GM18505 (cell line): ENCODE data around the gene AMZ1.

Experiments used
- ATAC-seq: cut with Tn5 transposase; IDR thresholded peaks from one replicate; pipeline ENCODE4 v1.9.1; 2021; ENCODE audit not compliant: unreplicated experiment
- POLR2A ChIP-seq: IDR thresholded peaks from 4 replicates; pipeline ENCODE4 v1.6.1; 2011; ENCODE audit warnings: borderline replicate concordance; ENCODE audit not compliant: insufficient read depth, insufficient read length; ENCODE audit errors: extremely low read depth

The AMZ1 gene

DNA sequence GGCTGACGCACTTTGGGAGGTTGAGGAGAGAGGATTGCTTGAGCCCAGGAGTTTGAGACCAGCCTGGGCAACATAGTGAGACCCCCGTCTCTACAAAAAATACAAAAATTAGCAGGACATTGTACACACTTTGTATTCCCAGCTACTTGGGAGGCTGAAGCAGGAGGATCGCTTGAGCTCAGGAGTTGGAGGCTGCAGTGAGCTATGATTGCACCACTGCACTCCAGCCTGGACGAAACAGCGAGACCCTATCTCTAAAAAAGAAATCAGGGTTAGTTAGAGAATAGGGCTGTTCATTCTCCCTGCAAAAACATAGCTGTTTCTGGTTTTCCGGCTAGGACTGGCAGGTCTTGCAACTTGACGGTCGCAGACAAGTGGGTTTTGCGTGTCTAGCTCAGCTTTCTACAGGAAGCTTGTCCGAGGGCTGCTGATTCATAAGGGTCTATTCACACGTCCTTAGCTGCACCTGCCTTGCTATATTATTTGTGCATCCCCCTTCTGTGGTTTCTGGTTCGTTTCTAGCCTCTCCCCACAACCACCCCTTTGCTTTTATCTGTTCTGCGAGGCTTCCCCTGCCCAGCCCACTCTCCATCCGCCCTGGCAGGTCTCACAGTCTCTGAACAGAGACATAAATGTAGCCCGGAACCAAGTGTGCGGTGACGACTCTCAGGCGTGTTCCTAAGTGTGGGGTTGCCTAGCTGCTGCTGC lies 10.7 kb downstream of the AMZ1 start:
- ATAC-seq = peak; percentile 92
- no peak for TF ChIP-seq POLR2A

DNA sequence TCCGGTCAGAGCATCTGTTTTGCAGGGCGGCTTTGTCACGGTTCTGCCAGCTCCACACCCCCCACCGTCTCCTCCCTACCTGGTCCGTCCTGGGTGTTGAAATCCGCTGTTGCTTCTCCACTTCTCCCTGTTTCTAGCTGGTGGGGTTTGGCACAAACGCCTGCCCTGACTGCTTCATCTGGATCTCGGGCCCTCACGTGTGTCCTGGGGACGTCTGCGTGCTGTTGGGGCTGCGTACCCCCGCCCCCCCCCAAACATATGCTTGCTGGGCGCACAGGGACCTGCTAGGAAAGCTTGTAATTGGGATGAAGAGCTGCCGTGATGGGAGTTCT lies 11.3 kb downstream of the AMZ1 start:
- ATAC-seq = no peak
- TF ChIP-seq POLR2A = no peak

DNA sequence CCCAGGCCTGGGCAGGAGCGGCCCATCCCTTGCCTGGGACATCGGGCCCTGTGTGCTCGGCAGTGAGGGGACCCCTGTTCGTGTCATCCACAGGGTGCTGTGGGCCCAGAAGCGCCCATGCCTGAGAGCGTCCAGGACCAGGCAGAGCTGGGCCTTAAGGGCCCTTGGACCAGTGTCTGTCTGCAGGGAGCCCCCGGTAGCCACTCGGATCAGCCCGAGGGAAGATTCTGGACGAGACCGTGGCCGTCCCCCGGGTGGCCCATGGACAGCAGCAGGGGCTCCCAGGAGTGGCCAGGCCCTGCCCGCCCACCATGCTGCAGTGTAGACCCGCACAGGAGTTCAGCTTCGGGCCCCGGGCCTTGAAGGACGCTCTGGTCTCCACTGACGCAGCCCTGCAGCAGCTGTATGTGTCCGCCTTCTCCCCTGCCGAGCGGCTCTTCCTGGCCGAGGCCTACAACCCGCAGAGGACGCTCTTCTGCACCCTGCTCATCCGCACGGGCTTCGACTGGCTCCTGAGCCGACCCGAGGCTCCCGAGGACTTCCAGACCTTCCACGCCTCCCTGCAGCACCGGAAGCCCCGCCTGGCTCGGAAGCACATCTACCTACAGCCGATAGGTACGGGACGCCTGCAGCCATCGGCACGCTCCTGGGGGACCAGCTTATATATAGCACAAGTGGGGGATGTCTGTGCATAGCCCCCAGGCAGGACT lies 12.3 kb downstream of the AMZ1 start:
- no peak for TF ChIP-seq POLR2A
- no peak for ATAC-seq

DNA sequence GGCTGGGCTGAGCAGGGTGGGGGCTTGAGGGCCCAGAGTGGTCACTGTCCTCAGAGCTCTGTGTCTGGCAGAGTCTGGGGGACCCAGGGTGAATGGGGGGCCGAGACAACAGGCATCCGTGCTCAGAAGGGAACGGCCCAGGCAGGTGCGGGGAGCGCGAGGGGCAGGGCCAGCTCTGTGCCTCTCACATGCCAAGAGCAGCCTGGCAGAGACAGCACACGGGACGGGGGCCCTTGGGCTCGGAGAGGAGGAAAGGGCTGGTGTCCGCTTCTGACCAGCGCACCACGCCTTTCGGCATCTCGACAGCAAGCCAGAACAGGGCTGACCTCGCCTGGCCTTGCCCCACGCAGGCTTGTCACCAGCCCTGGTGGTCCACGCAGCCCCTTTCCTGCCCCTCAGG lies 13.4 kb downstream of the AMZ1 start:
- ATAC-seq = no peak

DNA sequence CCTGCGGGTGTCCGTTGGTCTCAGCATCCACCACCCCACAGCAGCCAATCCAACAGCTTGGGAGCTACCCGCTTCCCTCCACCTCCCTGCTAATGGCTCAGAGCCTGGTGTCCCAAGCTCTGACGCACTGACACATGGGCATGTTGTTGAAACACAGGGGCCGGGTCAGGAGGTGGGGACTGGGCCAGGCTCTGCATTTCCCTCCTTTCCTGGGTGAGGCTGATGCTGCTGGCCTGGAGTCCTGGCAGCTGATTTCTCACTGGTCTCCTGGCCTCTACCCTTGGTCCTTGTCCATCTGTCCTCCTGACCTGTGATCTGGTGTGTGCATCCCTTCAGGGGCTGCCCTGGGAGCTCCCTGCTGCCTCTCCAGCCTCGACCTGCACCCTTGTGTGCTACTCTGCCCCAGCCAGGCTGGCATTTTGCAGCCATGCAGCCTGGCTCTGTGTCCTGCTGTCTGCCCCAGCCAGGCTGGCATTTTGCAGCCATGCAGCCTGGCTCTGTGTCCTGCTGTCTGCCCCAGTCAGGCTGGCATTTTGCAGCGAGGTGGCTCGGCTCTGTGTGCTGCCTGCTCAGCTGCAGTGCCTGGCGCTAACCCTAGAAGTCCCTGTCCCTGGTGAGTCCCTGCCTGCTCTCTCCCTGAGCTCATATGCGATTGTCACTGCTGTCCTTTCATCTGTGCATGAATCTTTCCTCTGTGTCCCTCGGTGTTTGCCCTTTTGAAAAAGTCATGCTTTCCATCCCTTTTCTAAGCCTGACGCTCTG lies 14.0 kb downstream of the AMZ1 start:
- TF ChIP-seq POLR2A = no peak
- ATAC-seq = no peak

More for the DNA sequence above, 13.4 kb downstream of the AMZ1 start:
- TF ChIP-seq POLR2A = no peak

DNA sequence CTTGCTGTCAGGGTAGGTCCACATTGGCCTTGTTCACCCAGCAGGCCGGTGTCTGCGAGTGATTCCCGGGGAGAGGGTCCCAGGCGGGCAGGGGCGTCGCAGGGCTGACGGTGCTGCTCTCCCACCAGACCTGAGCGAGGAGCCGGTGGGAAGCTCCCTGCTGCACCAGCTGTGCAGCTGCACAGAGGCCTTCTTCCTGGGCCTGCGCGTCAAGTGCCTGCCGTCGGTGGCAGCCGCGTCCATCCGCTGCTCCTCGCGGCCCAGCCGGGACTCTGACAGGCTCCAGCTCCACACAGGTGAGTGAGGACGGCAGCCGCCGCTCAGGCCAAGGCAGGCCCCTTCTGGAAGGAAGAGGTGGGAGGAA lies 14.6 kb downstream of the AMZ1 start:
- no peak for ATAC-seq
- TF ChIP-seq POLR2A = no peak

DNA sequence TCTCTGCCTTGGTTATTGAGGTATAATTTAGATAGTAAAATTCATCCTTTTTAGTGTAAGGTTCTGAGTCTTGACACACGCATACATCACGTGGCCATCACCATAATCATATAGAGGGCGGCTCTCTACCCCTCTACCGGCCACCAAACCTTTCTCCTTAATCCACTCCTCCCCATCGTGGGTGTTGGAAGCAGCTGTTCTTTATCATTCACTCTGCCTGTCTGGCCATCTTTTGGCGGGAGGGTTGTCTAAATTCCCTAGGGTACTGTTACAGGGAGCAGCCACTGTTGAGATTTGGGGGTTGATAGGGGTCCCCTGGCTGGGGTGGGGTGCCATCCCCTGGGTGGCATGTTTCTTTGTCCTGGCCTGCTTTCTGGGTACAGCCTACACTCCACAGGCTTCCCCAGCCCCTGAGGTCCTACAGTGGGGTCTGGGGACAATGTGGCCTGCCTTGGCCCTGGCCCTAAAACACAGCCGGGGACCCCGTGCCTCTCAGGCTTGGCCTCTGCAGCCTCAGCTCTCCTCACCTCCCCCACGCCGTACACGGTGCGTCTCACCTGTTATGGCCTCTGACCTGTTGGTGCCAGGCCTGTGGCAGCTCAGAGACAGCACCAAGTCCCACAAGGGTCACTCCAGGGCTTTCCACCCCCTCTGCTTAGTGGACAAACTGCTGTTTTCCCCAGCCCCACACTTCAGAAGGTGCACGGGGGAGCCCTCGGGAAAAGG lies 17.5 kb downstream of the AMZ1 start:
- ATAC-seq = no peak
- no peak for TF ChIP-seq POLR2A

DNA sequence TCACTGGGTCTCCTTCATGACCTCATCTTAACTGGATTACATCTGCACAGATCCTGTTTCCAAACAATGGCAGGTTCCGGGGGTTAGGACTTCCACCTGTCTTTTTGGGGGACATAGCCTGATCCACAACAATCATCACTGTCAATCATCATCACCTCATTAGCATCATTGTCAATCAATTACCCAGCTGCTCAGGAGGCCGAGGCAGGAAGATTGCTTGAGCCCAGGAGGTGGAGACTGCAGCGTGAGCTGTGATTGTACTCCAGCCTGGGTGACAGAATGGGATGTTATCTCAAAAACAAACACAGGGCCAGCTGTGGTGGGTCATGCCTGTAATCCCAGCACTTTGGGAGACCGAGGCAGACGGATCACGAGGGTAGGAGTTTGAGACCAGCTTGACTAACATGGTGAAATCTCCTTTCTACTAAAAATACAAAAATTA lies 18.7 kb downstream of the AMZ1 start:
- no peak for TF ChIP-seq POLR2A
- ATAC-seq = no peak

DNA sequence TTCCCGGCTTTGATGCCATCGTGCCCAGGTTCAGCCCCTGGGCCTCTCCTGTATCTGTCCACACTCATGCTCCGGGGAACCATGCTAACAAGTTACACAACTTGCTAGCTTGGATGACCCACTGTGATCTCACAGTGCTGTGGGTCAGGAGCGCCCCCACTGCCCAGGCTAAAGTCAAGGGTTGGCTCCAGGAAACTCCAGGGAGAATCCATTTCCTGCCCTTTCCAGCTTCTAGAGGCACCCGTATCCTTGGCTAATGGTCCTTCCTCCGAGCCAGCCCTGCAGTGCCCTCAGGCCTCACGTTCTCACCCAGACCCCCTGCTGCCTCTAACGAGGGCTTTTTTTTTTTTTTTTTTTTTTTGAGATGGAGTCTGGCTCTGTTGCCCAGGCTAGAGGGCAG lies 19.5 kb downstream of the AMZ1 start:
- no peak for ATAC-seq
- TF ChIP-seq POLR2A = no peak

DNA sequence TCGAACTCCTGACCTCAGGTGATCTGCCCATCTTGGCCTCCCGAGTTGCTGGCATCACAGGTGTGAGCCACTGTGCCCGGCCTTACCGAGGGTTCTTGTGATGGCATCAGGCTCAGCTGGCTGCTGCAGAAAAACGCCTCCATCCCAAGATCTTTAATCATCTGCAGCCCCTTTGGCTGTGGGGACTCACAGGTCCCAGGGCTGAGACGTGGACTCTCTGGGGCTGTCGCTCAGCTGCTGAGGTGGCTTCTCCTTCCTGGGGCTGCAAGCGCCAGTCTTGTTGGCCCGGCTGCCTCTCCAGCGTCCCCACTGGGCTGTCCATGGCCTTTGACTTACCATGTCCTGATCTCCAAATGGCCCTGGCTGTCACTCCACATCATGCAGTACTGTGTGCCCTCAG lies 20.0 kb downstream of the AMZ1 start:
- no peak for ATAC-seq
- TF ChIP-seq POLR2A = no peak

DNA sequence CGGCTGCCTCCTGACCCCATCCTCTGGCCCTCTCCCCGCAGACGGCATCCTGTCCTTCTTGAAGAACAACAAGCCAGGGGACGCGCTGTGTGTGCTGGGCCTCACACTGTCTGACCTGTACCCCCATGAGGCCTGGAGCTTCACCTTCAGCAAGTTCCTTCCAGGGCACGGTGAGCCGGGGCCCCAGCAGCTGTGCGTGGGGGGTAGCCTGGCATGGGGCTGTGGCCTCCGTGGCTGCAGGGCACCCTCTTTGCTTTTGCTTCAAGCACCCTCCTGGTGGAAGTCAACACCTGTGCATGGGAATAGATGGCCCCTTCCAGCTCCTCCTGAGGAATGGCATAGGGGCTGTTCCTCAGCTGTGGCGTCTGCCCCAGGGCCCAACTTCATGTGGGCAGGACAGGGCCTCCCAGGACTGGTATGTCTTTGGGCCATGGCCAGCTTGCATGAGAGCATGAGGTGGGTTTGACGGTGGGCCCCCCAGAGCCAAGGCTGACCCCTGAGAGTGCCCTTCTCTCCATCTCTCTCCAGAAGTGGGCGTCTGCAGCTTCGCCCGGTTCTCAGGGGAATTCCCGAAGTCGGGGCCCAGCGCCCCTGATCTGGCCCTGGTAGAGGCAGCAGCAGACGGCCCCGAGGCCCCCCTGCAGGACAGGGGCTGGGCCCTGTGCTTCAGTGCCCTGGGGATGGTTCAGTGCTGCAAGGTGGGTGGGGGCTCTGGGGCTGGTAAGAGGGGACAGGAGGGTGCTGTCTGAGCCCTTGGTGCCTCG lies 20.7 kb downstream of the AMZ1 start:
- no peak for ATAC-seq
- no peak for TF ChIP-seq POLR2A

DNA sequence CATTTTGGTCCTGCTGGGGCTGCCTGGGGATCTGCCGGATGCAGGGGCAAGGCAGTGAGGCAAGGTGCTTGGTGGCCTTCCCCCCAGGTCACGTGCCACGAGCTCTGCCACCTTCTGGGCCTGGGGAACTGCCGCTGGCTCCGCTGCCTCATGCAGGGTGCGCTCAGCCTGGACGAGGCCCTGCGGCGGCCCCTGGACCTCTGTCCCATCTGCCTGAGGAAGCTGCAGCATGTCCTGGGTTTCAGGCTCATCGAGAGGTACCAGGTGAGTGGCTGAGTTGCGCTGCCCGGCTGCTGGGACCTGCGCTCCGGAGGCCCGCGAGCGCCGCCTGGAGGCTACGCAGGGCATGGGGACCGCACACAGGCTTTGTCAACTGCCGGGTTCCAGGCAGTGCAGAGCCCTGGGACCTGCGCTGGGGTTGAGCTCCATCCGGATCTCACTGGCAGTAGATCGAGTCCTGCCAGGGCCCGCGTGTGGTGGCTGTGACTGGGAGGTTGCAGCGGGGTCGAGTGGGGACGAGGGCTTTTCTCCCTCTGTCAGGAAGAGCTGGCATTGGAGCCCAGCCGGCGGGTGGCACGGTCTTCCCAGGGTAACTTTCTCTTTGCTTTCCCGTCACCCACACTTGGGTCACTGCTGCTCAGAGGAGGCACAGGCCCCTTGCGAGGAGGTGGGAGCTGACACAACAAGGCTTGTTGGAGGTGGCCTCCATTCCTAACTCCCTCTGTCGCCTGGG lies 21.7 kb downstream of the AMZ1 start:
- peak; percentile 37 for TF ChIP-seq POLR2A
- ATAC-seq = peak; percentile 70
